ENCODE results near the gene ADCY3. TPM values are rescaled to one million over a fixed set of nuclear protein-coding genes. Genes with fewer than 3 reads are reported as not detected.

ADCY3 gene
- total and polyA plus RNA-seq, 10 of the 15 experiments (the other 5 are each of a cell fraction or from before 2014, with no cell fraction given), result 2.8 to 102 (median 50.4) TPM

DNA sequence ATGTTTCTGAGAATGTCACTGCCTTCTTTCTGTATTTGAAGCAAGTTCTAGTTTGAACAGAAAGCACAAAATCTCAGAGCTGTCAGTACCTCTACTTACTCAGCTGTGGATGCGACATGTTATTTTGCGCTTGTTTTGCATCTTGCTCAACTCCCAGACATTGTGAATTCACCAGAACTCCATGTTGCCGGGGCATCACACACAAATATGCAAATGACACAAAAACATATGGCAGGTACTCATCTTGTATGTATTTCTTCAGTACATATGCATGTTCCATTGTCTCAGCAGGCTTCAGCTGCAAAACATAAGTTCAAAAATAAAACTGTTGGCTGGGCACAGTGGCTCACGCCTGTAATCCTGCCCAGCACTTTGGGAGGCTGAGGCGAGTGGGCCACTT is 30.8 kb downstream of the ADCY3 start:
- H4K20me1 ChIP-seq (ENCODE audit: control insufficient read depth, insufficient read depth), result no peaks in the 10 kb centered on the region
- H3K4me1 ChIP-seq (ENCODE audit: control insufficient read depth, insufficient read depth, low read length), result peaks cover 18% of the 10 kb centered on the region
- H3K27ac ChIP-seq (ENCODE audit: control insufficient read depth, insufficient read depth), result no peak overlapping the region
- peaks cover 0 to 3% of the 10 kb centered on the region in 2 experiments; a peak in 2 of 4 replicates for H3K36me3 ChIP-seq (ENCODE audit: control insufficient read depth in 2 of 2, insufficient read depth in 2 of 2, low read length in 1 of 2)
- TF ChIP-seq CBX3 (IDR thresholded peaks at IDR 0.05; ENCODE audit: borderline replicate concordance, low read depth) (no peak), TCF7 (IDR thresholded peaks at IDR 0.05; ENCODE audit: borderline replicate concordance) (no peak), MEF2A (IDR thresholded peaks at IDR 0.05; ENCODE audit: insufficient read depth, low read depth, low read length) (no peak), DPF2 (IDR thresholded peaks at IDR 0.05) (no peak), SRF (IDR thresholded peaks at IDR 0.05; ENCODE audit: low read depth in 2 of 2, low read length in 2 of 2) (no peak)
- SMC1A ChIA-PET (ENCODE audit: uncharacterized antibody, unreplicated experiment), result no interaction called here
- POLR2A ChIA-PET, result no interaction called here
- CTCF ChIA-PET, result no interaction called here
- H3K9me3 ChIP-seq (replicated peaks; ENCODE audit: control insufficient read depth, insufficient read depth, low read length), result peaks cover 5% of the 10 kb centered on the region; the same call in 2 of the 3 replicates
- no peaks in the 10 kb centered on the region for H3K27me3 ChIP-seq (replicated peaks in 1 of 2; ENCODE audit: control insufficient read depth in 2 of 2, insufficient read depth in 2 of 2, low read length in 1 of 2)
- no peak overlapping the region for H3K4me2 ChIP-seq (ENCODE audit: control insufficient read depth, insufficient read depth)
- RAD21 ChIA-PET (ENCODE audit: unreplicated experiment), result no interaction called here
- no peak for FAIRE-seq
- intact Hi-C loops (cut with micrococcal nuclease; ENCODE audit: unreplicated experiment), result no loop called here
- no TSS peak for BruUV-seq (replicated peaks)
- DNase-seq (ENCODE audit: low read depth, low spot score), result no peak
- H3K79me2 ChIP-seq (ENCODE audit: control insufficient read depth, insufficient read depth, low read length), result peaks cover 32% of the 10 kb centered on the region
- WGBS (ENCODE audit: insufficient coverage, insufficient replicate concordance, low lambda C conversion rate, missing lambda C conversion rate), result 98% methylated on average over 5 of the region's 5 CpGs
- H2AFZ ChIP-seq (ENCODE audit: control insufficient read depth, low read depth, low read length), result no peak overlapping the region
- in situ Hi-C loops (cut with MboI), result no loop called here
- no peak overlapping the region for H3K9ac ChIP-seq (ENCODE audit: control insufficient read depth, insufficient read depth, low read length)
- no peak overlapping the region for H3K4me3 ChIP-seq
- ATAC-seq, result no peak

DNA sequence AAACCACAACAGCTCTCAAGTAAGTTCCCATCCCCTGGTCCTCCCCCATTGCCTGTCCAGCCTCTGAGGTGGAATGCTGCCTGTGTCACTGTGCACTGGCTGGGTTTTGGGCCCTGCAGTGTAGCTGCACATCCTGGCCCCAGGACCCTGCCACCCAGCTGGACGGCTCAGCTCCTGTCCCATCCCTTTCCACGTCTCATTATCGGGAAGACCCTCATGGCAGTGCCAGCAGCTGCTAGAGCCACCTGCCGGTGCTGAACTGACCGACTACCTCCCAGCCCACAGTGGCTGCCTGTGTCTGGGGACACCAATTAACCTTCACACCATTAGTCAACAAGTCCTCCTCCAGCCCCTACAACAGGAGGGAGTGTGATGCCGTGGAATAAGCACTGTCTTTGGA is 31.9 kb downstream of the ADCY3 start:
- SMC1A ChIA-PET (ENCODE audit: uncharacterized antibody, unreplicated experiment), result no interaction called here
- TF ChIP-seq ZNF207 (IDR thresholded peaks at IDR 0.05; ENCODE audit: borderline replicate concordance), result no peak
- TF ChIP-seq, protein P1, sequence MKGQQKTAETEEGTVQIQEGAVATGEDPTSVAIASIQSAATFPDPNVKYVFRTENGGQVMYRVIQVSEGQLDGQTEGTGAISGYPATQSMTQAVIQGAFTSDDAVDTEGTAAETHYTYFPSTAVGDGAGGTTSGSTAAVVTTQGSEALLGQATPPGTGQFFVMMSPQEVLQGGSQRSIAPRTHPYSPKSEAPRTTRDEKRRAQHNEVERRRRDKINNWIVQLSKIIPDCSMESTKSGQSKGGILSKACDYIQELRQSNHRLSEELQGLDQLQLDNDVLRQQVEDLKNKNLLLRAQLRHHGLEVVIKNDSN (IDR thresholded peaks at IDR 0.05; ENCODE audit: borderline replicate concordance, extremely low read length, insufficient read depth, low read depth, low read length), result no peak
- no peak for TF ChIP-seq CHD2 (IDR thresholded peaks at IDR 0.05; ENCODE audit: borderline replicate concordance, low read depth, low read length)
- TF ChIP-seq NFXL1 (IDR thresholded peaks at IDR 0.05; ENCODE audit: borderline replicate concordance), result no peak
- TF ChIP-seq, protein P2, sequence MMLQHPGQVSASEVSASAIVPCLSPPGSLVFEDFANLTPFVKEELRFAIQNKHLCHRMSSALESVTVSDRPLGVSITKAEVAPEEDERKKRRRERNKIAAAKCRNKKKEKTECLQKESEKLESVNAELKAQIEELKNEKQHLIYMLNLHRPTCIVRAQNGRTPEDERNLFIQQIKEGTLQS (IDR thresholded peaks at IDR 0.05; ENCODE audit: borderline replicate concordance, extremely low read depth, low read depth, low read length), result no peak
- TF ChIP-seq RBBP5 (conservative IDR thresholded peaks at IDR 0.05), result no peak
- TF ChIP-seq RB1 (IDR thresholded peaks at IDR 0.05; ENCODE audit: borderline replicate concordance), result no peak
- TF ChIP-seq, protein P3, sequence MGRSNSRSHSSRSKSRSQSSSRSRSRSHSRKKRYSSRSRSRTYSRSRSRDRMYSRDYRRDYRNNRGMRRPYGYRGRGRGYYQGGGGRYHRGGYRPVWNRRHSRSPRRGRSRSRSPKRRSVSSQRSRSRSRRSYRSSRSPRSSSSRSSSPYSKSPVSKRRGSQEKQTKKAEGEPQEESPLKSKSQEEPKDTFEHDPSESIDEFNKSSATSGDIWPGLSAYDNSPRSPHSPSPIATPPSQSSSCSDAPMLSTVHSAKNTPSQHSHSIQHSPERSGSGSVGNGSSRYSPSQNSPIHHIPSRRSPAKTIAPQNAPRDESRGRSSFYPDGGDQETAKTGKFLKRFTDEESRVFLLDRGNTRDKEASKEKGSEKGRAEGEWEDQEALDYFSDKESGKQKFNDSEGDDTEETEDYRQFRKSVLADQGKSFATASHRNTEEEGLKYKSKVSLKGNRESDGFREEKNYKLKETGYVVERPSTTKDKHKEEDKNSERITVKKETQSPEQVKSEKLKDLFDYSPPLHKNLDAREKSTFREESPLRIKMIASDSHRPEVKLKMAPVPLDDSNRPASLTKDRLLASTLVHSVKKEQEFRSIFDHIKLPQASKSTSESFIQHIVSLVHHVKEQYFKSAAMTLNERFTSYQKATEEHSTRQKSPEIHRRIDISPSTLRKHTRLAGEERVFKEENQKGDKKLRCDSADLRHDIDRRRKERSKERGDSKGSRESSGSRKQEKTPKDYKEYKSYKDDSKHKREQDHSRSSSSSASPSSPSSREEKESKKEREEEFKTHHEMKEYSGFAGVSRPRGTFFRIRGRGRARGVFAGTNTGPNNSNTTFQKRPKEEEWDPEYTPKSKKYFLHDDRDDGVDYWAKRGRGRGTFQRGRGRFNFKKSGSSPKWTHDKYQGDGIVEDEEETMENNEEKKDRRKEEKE (IDR thresholded peaks at IDR 0.05), result no peak

More for the DNA sequence above, 31.9 kb downstream of the ADCY3 start:
- 100% methylated on average over 6 of the region's 6 CpGs for WGBS (ENCODE audit: insufficient coverage, insufficient replicate concordance, low lambda C conversion rate, missing lambda C conversion rate)
- H3K36me3 ChIP-seq (ENCODE audit: control insufficient read depth in 2 of 2, insufficient read depth in 2 of 2, low read length in 1 of 2), result peaks cover 0 to 3% of the 10 kb centered on the region in 2 experiments; a peak in 2 of 4 replicates
- peaks cover 25% of the 10 kb centered on the region for H3K4me1 ChIP-seq (ENCODE audit: control insufficient read depth, insufficient read depth, low read length)
- intact Hi-C loops (cut with micrococcal nuclease; ENCODE audit: unreplicated experiment) (no loop called here), in situ Hi-C loops (cut with MboI) (no loop called here)
- no peak overlapping the region for H2AFZ ChIP-seq (ENCODE audit: control insufficient read depth, low read depth, low read length)
- H4K20me1 ChIP-seq (ENCODE audit: control insufficient read depth, insufficient read depth), result no peaks in the 10 kb centered on the region
- H3K4me2 ChIP-seq (ENCODE audit: control insufficient read depth, insufficient read depth), result no peak overlapping the region
- no peak overlapping the region for H3K4me3 ChIP-seq
- no peaks in the 10 kb centered on the region for H3K27me3 ChIP-seq (replicated peaks in 1 of 2; ENCODE audit: control insufficient read depth in 2 of 2, insufficient read depth in 2 of 2, low read length in 1 of 2)
- DNase-seq (ENCODE audit: low read depth, low spot score) (no peak), ATAC-seq (no peak), FAIRE-seq (no peak)
- CTCF ChIA-PET, result interaction anchor here (1.2 kb wide), 1 partner anchor 278 kb away, joined by 3 read pairs; no protein-coding TSS in a partner anchor
- peaks cover 42% of the 10 kb centered on the region for H3K79me2 ChIP-seq (ENCODE audit: control insufficient read depth, insufficient read depth, low read length)
- RAD21 ChIA-PET (ENCODE audit: unreplicated experiment), result no interaction called here
- no TSS peak for BruUV-seq (replicated peaks)
- H3K9me3 ChIP-seq (replicated peaks; ENCODE audit: control insufficient read depth, insufficient read depth, low read length), result peaks cover 1% of the 10 kb centered on the region; the same call in 2 of the 3 replicates
- POLR2A ChIA-PET, result no interaction called here
- no peak overlapping the region for H3K27ac ChIP-seq (ENCODE audit: control insufficient read depth, insufficient read depth)
- H3K9ac ChIP-seq (ENCODE audit: control insufficient read depth, insufficient read depth, low read length), result no peak overlapping the region
